ENCODE data around the gene DNAJC22. TPM values are rescaled to one million over a fixed set of nuclear protein-coding genes. Genes with fewer than 3 reads are reported as not detected.

DNAJC22 gene
- total and polyA plus RNA-seq, 2 of the 13 experiments (the other 11 are each of a cell fraction or from before 2014, with no cell fraction given): 25.2 to 31.7 TPM

GRCh38 chr12:49340095-49340870 is 6.4 kb upstream of the DNAJC22 start (continued):
- TF ChIP-seq ZFP91 (CRISPR knock-in tag; IDR thresholded peaks at IDR 0.05; ENCODE audit: borderline replicate concordance) (no peak), TRIM22 (IDR thresholded peaks at IDR 0.05) (no peak), TCF12 (IDR thresholded peaks at IDR 0.05) (no peak), TCF12 (CRISPR knock-in tag; IDR thresholded peaks at IDR 0.05) (no peak)

- DNase-seq (ENCODE audit: low spot score) (no peak), ATAC-seq (no peak), FAIRE-seq (no peak)
- Histone ChIP-seq H3K27ac (ENCODE audit: extremely low read length, insufficient read depth, low read length) (no peak overlapping the region), H3K79me2 (ENCODE audit: insufficient read depth, low read length) (no peaks in the 10 kb centered on the region), H3K36me3 (replicated peaks in 1 of 2; ENCODE audit: control insufficient read depth in 1 of 2, insufficient read depth in 2 of 2, low read length in 2 of 2) (no peaks in the 10 kb centered on the region), H3K4me2 (ENCODE audit: low read depth, low read length) (0 out of 2 replicates have a peak overlapping the region, but pooled peaks have one; percentile 87), H2AFZ (ENCODE audit: low read length) (no peak overlapping the region), H3K9ac (ENCODE audit: insufficient read depth, low read depth, low read length) (no peak overlapping the region), H3K9me3 (ENCODE audit: low read length) (no peaks in the 10 kb centered on the region), H3K4me3 (replicated peaks in 1 of 3; ENCODE audit: insufficient read depth in 1 of 3, low read depth in 2 of 3, low read length in 3 of 3) (peak overlapping the region in 1 of 3 experiments; percentile 71; a peak in 1 of 6 replicates), H4K20me1 (ENCODE audit: insufficient read depth, low read length) (0 out of 2 replicates have a peak, but pooled peaks cover 6% of the 10 kb centered on the region), H3K4me1 (ENCODE audit: insufficient read depth, low read length) (peaks cover 47% of the 10 kb centered on the region), H3K27me3 (ENCODE audit: control insufficient read depth in 1 of 2, insufficient read depth in 2 of 2, low read length in 2 of 2) (peaks cover 20 to 88% of the 10 kb centered on the region in 2 experiments; a peak in 4 of 5 replicates)
- in situ Hi-C loops (cut with HindIII; ENCODE audit: extremely low pct_ligation_motif_present, low pct_unique_long_range_greater_than_20kb) (loop anchor here (10.0 kb wide), 1 partner anchor 56 kb away; no protein-coding TSS in a partner anchor), intact Hi-C loops (cut with micrococcal nuclease; ENCODE audit: unreplicated experiment) (no loop called here)
- ChIA-PET CTCF (ENCODE audit: low intra/inter-chr PET ratio, low total read pairs) (interaction anchor here (1.6 to 3.7 kb wide), 2 partner anchors 9 to 173 kb away, joined by 4 to 56 read pairs; no protein-coding TSS in a partner anchor), POLR2A (interaction anchor here (1.1 to 1.7 kb wide), 3 partner anchors 9 to 400 kb away, joined by 4 to 10 read pairs (median 7); partner anchors contain the start of genes TMBIM6 and TROAP)
- TF ChIP-seq MTA3 (CRISPR knock-in tag; IDR thresholded peaks at IDR 0.05) (no peak), SMARCE1 (IDR thresholded peaks at IDR 0.05; ENCODE audit: borderline replicate concordance) (no peak)
- BruUV-seq (replicated peaks): no TSS peak
- WGBS (ENCODE audit: low lambda C conversion rate): 39% methylated on average over 11 of the region's 14 CpGs
Measured at GRCh38 chr12:49340971-49341776, 5.5 kb upstream of the DNAJC22 start.
